HepG2 (cell line): Measurements from ENCODE around the gene DST. TPM values are rescaled to one million over a fixed set of nuclear protein-coding genes. Genes with fewer than 3 reads are reported as not detected.

Experiments used
- ATF4 ChIP-seq, 2 experiments: fragments of 450-650 bp in 1 of 2; sonication (generic) in 1 of 2; formaldehyde crosslinking; IDR thresholded peaks; 2 replicates each; pipeline versions ENCODE4 v1.5.0 to v1.8.0; 2020 to 2022; ENCODE audit warnings: mild to moderate bottlenecking in 1 of 2, missing genetic modification reagents in 1 of 2
- CCDC6 ChIP-seq: sonication (generic); formaldehyde crosslinking; IDR thresholded peaks from 2 replicates; pipeline ENCODE4 v1.8.1; 2022; ENCODE audit warnings: mild to moderate bottlenecking, missing genetic modification reagents, moderate library complexity
- CHCHD3 ChIP-seq: sonication (generic); formaldehyde crosslinking; IDR thresholded peaks from 2 replicates; pipeline ENCODE4 v1.8.0; 2022; ENCODE audit warnings: mild to moderate bottlenecking, missing genetic modification reagents, moderate library complexity
- EHMT2 ChIP-seq: fragments of 200-600 bp; sonication (generic); IDR thresholded peaks from 2 replicates; pipeline ENCODE4 v1.7.0; 2017; ENCODE audit warnings: antibody characterized with exemption, low read depth, low read length, borderline replicate concordance
- HNRNPL ChIP-seq: fragments of 200-400 bp; formaldehyde crosslinking; IDR thresholded peaks from 2 replicates; pipeline ENCODE4 v1.6.1; 2017; ENCODE audit warnings: mild to moderate bottlenecking, low read depth, low read length
- MATR3 ChIP-seq: sonication (generic); formaldehyde crosslinking; IDR thresholded peaks from 2 replicates; pipeline ENCODE4 v1.4.0; 2020; ENCODE audit warnings: missing genetic modification reagents
- MYPOP ChIP-seq: sonication (generic); formaldehyde crosslinking; IDR thresholded peaks from 2 replicates; pipeline ENCODE4 v1.8.1; 2023; ENCODE audit warnings: mild to moderate bottlenecking, moderate library complexity, missing genetic modification reagents
- NFKBIZ ChIP-seq: IDR thresholded peaks from 2 replicates; pipeline ENCODE4 v1.6.1; 2018; ENCODE audit warnings: missing genetic modification reagents, missing compliant biosample characterization
- NR2C2 ChIP-seq: sonication (generic); formaldehyde crosslinking; IDR thresholded peaks from 2 replicates; pipeline ENCODE4 v1.4.0; 2020; ENCODE audit warnings: missing genetic modification reagents, mild to moderate bottlenecking, moderate library complexity, borderline replicate concordance
- REST ChIP-seq, 2 experiments: IDR thresholded peaks; 2 replicates each; pipeline ENCODE4 v1.6.1; 2011 to 2012; ENCODE audit warnings: low read length in 2 of 2, borderline replicate concordance in 1 of 2, low read depth in 1 of 2, mild to moderate bottlenecking in 1 of 2, moderate library complexity in 1 of 2
- SAFB2 ChIP-seq: sonication (generic); formaldehyde crosslinking; IDR thresholded peaks from 2 replicates; pipeline ENCODE4 v1.5.1; 2020; ENCODE audit warnings: missing genetic modification reagents, low read depth, mild to moderate bottlenecking, borderline replicate concordance
- SRY ChIP-seq: sonication (generic); formaldehyde crosslinking; IDR thresholded peaks from 2 replicates; pipeline ENCODE4 v1.8.0; 2022; ENCODE audit warnings: mild to moderate bottlenecking, missing genetic modification reagents
- U2AF1 ChIP-seq: fragments of 200-400 bp; formaldehyde crosslinking; optimal IDR thresholded peaks from 2 replicates; pipeline ENCODE3; 2017; ENCODE audit warnings: mild to moderate bottlenecking, low read depth, low read length
- ZNF12 ChIP-seq: sonication (generic); formaldehyde crosslinking; IDR thresholded peaks from 2 replicates; pipeline ENCODE4 v1.5.0; 2020; ENCODE audit warnings: missing genetic modification reagents
- ZNF232 ChIP-seq: sonication (generic); formaldehyde crosslinking; IDR thresholded peaks from 2 replicates; pipeline ENCODE4 v1.4.0; 2020; ENCODE audit warnings: missing genetic modification reagents, borderline replicate concordance
- ZNF331 ChIP-seq: sonication (generic); formaldehyde crosslinking; IDR thresholded peaks from 2 replicates; pipeline ENCODE4 v1.4.0; 2020; ENCODE audit warnings: missing genetic modification reagents
- ZNF577 ChIP-seq: sonication (generic); formaldehyde crosslinking; IDR thresholded peaks from 2 replicates; pipeline ENCODE4 v1.4.0; 2020; ENCODE audit warnings: mild to moderate bottlenecking, low read depth, missing genetic modification reagents, borderline replicate concordance
- ZXDC ChIP-seq: sonication (generic); formaldehyde crosslinking; IDR thresholded peaks from 2 replicates; pipeline ENCODE4 v1.5.0; 2020; ENCODE audit warnings: mild to moderate bottlenecking, missing genetic modification reagents
- polyA plus RNA-seq, 8 experiments: library from polyadenylated mRNA; depleted of rRNA in 3 of 8; stranded (reverse) in 7 of 8; unstranded in 1 of 8; fragments of >200 nt; fragmentation: Illumina TruSeq in 4 of 8; extraction: Trizol in 4 of 8; gene quantifications; 2 replicates each; pipeline versions ENCODE4 v1.2.1 to v1.2.3, GENCODE V29; 2011 to 2016; ENCODE audit warnings: low read depth in 4 of 8, missing spikeins in 1 of 8, mixed read lengths in 1 of 8; ENCODE audit not compliant: insufficient read depth in 1 of 8
- total RNA-seq, 5 experiments: library from RNA; depleted of rRNA; stranded (reverse); fragments of >200 nt; fragmentation: Illumina TruSeq; extraction: Trizol; gene quantifications; 2 replicates each; pipeline ENCODE4 v1.2.3, GENCODE V29; 2016; ENCODE audit warnings: low read depth in 1 of 5

The DST gene
- total and polyA plus RNA-seq, 2 of the 13 experiments (the other 11 are each of a cell fraction or from before 2014, with no cell fraction given) = 64.4 to 89.0 TPM

DNA sequence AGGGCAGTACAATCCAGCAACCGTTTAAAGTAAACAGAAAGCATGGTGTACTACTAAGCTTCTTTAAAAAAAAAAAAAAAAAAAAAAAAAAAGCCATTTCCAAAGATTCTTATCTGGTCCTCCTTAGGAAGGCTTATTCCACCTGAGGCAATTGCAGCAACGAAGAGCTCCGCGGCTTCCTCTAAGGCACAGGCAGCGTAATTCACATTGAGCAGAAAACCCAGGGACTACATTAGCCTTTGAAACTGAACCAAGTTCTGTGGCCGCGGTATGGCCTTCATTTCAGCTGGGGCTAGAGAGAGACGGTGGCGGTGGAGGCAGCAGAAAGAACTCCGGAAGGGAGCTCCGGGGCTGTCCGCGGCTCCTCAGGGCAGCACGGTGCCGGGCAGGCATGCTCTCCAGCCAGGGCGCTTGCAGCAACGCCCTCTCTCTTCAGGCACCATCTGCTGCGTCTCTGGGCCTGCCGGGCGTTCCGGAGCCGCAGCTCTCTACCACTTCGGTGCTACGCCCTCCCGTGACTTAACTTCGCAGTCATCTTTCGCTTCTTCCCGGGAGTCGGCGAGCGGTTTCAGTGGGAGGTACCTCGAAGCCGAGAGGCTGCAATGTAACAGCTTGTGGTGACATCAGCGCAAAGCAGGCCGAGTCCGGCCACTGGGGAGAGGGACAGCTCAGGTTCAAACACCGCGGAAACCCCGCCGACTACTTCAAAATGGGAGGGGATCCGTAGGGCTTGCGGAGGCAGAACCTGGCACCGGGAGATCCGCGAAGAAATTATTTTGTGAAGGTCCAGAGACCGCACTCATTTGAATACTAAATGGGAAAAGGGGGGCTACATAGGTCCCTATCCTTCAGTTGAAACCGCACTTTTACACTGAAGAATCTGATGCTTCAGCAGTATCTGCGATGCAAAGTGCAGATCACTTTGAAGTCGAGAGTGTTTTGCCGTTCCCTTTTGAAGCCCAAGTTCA lies 100.0 kb downstream of the DST start (continued):
- peak; percentile 92 for TF ChIP-seq MYPOP (CRISPR knock-in tag)
- TF ChIP-seq ATF4 (CRISPR knock-in tag; IDR thresholded peaks at IDR 0.05) = peak in 1 of 2 experiments; percentile 90; a peak in 2 of 4 replicates
- peak; percentile 93 for TF ChIP-seq ZNF331 (CRISPR knock-in tag)
- peak; percentile 82; the same call in 1 of the 2 replicates for TF ChIP-seq ZNF12 (CRISPR knock-in tag)
- peak; percentile 78; the same call in 1 of the 2 replicates for TF ChIP-seq CHCHD3 (CRISPR knock-in tag)
- TF ChIP-seq NFKBIZ (CRISPR knock-in tag) = 0 out of 2 replicates have a peak, but pooled peaks have one; percentile 42
- TF ChIP-seq NR2C2 = 0 out of 2 replicates have a peak, but pooled peaks have one; percentile 35
- TF ChIP-seq U2AF1 = peak; percentile 70
- TF ChIP-seq MATR3 = no peak
- TF ChIP-seq CCDC6 (CRISPR knock-in tag) = peak; percentile 90; the same call in 1 of the 2 replicates
- no peak for TF ChIP-seq ZNF577 (CRISPR knock-in tag)
- TF ChIP-seq ZXDC (CRISPR knock-in tag) = peak; percentile 93; the same call in 1 of the 2 replicates
- peak; percentile 80; the same call in 1 of the 2 replicates for TF ChIP-seq HNRNPL
- peak in 1 of 2 experiments; percentile 64; a peak in 1 of 4 replicates for TF ChIP-seq REST (IDR thresholded peaks at IDR 0.05; ENCODE audit: borderline replicate concordance in 1 of 2, low read depth in 1 of 2, low read length in 2 of 2)
- TF ChIP-seq SRY = 0 out of 2 replicates have a peak, but pooled peaks have one; percentile 80
- 0 out of 2 replicates have a peak, but pooled peaks have one; percentile 5 for TF ChIP-seq EHMT2
- TF ChIP-seq SAFB2 (CRISPR knock-in tag) = peak; percentile 97; the same call in 1 of the 2 replicates
- no peak for TF ChIP-seq ZNF232 (CRISPR knock-in tag)
